GM23338 (cell line): ENCODE data around the gene LPAR4. TPM values are rescaled to one million over a fixed set of nuclear protein-coding genes. Genes with fewer than 3 reads are reported as not detected.

Experiments used
- ATAC-seq: fragments of 200-7000 bp; cut with Tn5 transposase; 3 replicates; pipeline ENCODE4 v1.9.1; 2020
- DNase-seq: peaks from one replicate; pipeline ENCODE4 v3.0.0-alpha.2; 2015; ENCODE audit warnings: low spot score
- H2AFZ ChIP-seq: fragments of 200-600 bp; sonication (generic); 2 replicates; pipeline ENCODE4 v1.8.0; 2016; ENCODE audit warnings: antibody characterized with exemption, mild to moderate bottlenecking, moderate library complexity
- H3F3A ChIP-seq: fragments of 200-600 bp; sonication (generic); replicated peaks from 2 replicates; pipeline ENCODE4 v1.8.0; 2017; ENCODE audit warnings: antibody characterized with exemption, mixed run types, low read depth
- H3K27ac ChIP-seq: fragments of 200-600 bp; sonication (generic); 2 replicates; pipeline ENCODE4 v1.6.1; 2016; ENCODE audit warnings: low read depth
- H3K27me3 ChIP-seq: fragments of 200-600 bp; sonication (generic); 2 replicates; pipeline ENCODE4 v1.8.0; 2016; ENCODE audit warnings: mild to moderate bottlenecking, mixed run types, moderate library complexity; ENCODE audit not compliant: insufficient read depth
- H3K36me3 ChIP-seq: fragments of 200-600 bp; sonication (generic); 2 replicates; pipeline ENCODE4 v1.8.0; 2016; ENCODE audit warnings: mild to moderate bottlenecking; ENCODE audit not compliant: insufficient read depth
- H3K4me1 ChIP-seq: fragments of 200-600 bp; sonication (generic); 2 replicates; pipeline ENCODE4 v1.8.0; 2016; ENCODE audit warnings: mild to moderate bottlenecking, moderate library complexity; ENCODE audit not compliant: insufficient read depth
- H3K4me2 ChIP-seq: fragments of 200-600 bp; sonication (generic); 2 replicates; pipeline ENCODE4 v1.7.1; 2017; ENCODE audit warnings: mixed run types
- H3K4me3 ChIP-seq: fragments of 200-600 bp; sonication (generic); 2 replicates; pipeline ENCODE4 v1.6.1; 2016; ENCODE audit warnings: mixed run types
- H3K79me2 ChIP-seq: fragments of 200-600 bp; sonication (generic); replicated peaks from 2 replicates; pipeline ENCODE4 v1.8.0; 2017; ENCODE audit warnings: mild to moderate bottlenecking; ENCODE audit not compliant: insufficient read depth
- H3K9me2 ChIP-seq: fragments of 200-600 bp; sonication (generic); 2 replicates; pipeline ENCODE4 v1.8.0; 2017; ENCODE audit not compliant: insufficient read depth
- H4K20me1 ChIP-seq: fragments of 200-600 bp; sonication (generic); replicated peaks from 2 replicates; pipeline ENCODE4 v1.8.0; 2017; ENCODE audit warnings: mild to moderate bottlenecking; ENCODE audit not compliant: insufficient read depth
- H3K27ac Mint-ChIP-seq: 2 replicates; pipeline ENCODE4 v1.8.0; 2020; ENCODE audit warnings: inconsistent platforms, mild to moderate bottlenecking, moderate library complexity, mixed read lengths
- H3K27me3 Mint-ChIP-seq: 3 replicates; pipeline ENCODE4 v1.8.0; 2022; ENCODE audit warnings: low read depth, mild to moderate bottlenecking, moderate library complexity, mixed read lengths, inconsistent platforms; ENCODE audit not compliant: insufficient read depth, poor library complexity
- H3K36me3 Mint-ChIP-seq: 3 replicates; pipeline ENCODE4 v1.8.0; 2021; ENCODE audit warnings: low read depth, mild to moderate bottlenecking, inconsistent platforms, moderate library complexity, mixed read lengths
- H3K4me1 Mint-ChIP-seq: 3 replicates; pipeline ENCODE4 v1.8.0; 2020; ENCODE audit warnings: mild to moderate bottlenecking, inconsistent platforms, mixed read lengths
- H3K4me3 Mint-ChIP-seq: 3 replicates; pipeline ENCODE4 v1.8.0; 2021; ENCODE audit warnings: moderate library complexity, mild to moderate bottlenecking, inconsistent platforms, mixed read lengths
- H3K9me3 Mint-ChIP-seq: 3 replicates; pipeline ENCODE4 v1.8.0; 2020; ENCODE audit warnings: moderate library complexity, mild to moderate bottlenecking, inconsistent platforms, mixed read lengths
- CTCF ChIP-seq, 2 experiments: fragments of 200-600 bp in 1 of 2; sonication (generic) in 1 of 2; conservative IDR thresholded peaks; 2 replicates each; pipeline versions ENCODE4 v1.5.1 to v1.6.1; 2016 to 2017; ENCODE audit warnings: antibody characterized with exemption in 2 of 2, low read depth in 2 of 2, mild to moderate bottlenecking in 2 of 2, moderate library complexity in 1 of 2
- ETS1 ChIP-seq: IDR thresholded peaks from 2 replicates; pipeline ENCODE4 v1.6.1; 2016; ENCODE audit warnings: antibody characterized with exemption
- EZH2phosphoT487 ChIP-seq: fragments of 200-600 bp; sonication (generic); IDR thresholded peaks from one replicate; pipeline ENCODE4 v1.8.1; 2018; ENCODE audit warnings: antibody characterized with exemption; ENCODE audit not compliant: unreplicated experiment
- JUNB ChIP-seq: IDR thresholded peaks from one replicate; pipeline ENCODE4 v1.6.1; 2016; ENCODE audit warnings: antibody characterized with exemption; ENCODE audit not compliant: unreplicated experiment
- REST ChIP-seq: IDR thresholded peaks from one replicate; pipeline ENCODE4 v1.6.1; 2018; ENCODE audit warnings: antibody characterized with exemption; ENCODE audit not compliant: unreplicated experiment
- STAT1 ChIP-seq: IDR thresholded peaks from one replicate; pipeline ENCODE4 v1.6.1; 2016; ENCODE audit warnings: antibody characterized with exemption; ENCODE audit not compliant: unreplicated experiment
- ZNF331 ChIP-seq: fragments of 250-450 bp; sonication (Bioruptor Pico); IDR thresholded peaks from 2 replicates; pipeline ENCODE4 v1.5.0; 2020; ENCODE audit warnings: low read depth, mild to moderate bottlenecking, moderate library complexity
- ZNF462 ChIP-seq: fragments of 250-450 bp; sonication (Bioruptor Pico); IDR thresholded peaks from 2 replicates; pipeline ENCODE4 v1.5.0; 2020; ENCODE audit warnings: mild to moderate bottlenecking, moderate library complexity
- polyA plus RNA-seq: library from polyadenylated mRNA; unstranded; fragments of >200 nt; fragmentation: Nextera tagmentation; extraction: Ambion mirVana; gene quantifications from 2 replicates; pipeline ENCODE4 v1.2.1, GENCODE V29; 2016
- total RNA-seq: library from RNA; depleted of rRNA; stranded (reverse); fragments of >200 nt; shearing (Covaris generic); gene quantifications from 2 replicates; pipeline ENCODE4 v1.2.3, GENCODE V29; 2014

LPAR4 gene
- total and polyA plus RNA-seq, 2 experiments from 2014 or later, result 14.1 to 14.9 TPM

- H3K9me3 Mint-ChIP-seq, result no peaks in the 10 kb centered on the region
- no peaks in the 10 kb centered on the region for H3K36me3 ChIP-seq
- no peak overlapping the region for H2AFZ ChIP-seq
- no peaks in the 10 kb centered on the region for H3K27me3 ChIP-seq
- TF ChIP-seq STAT1 (no peak), CTCF (conservative IDR thresholded peaks at IDR 0.05; ENCODE audit: low read depth in 2 of 2) (0 out of 4 replicates have a peak, but pooled peaks of 1 of the 2 experiments have one; percentile 8), JUNB (no peak)
- H3K4me2 ChIP-seq, result no peak overlapping the region
- no peak overlapping the region for H3K4me3 Mint-ChIP-seq
- H3K36me3 Mint-ChIP-seq, result peaks cover 17% of the 10 kb centered on the region; the same call in 2 of the 3 replicates
- H3K27me3 Mint-ChIP-seq, result no peaks in the 10 kb centered on the region
- DNase-seq (no peak), ATAC-seq (no peak)
- H3K4me3 ChIP-seq, result no peak overlapping the region
- no peaks in the 10 kb centered on the region for H3K4me1 Mint-ChIP-seq
- H3K27ac Mint-ChIP-seq, result no peak overlapping the region
- H3F3A ChIP-seq, result no peaks in the 10 kb centered on the region
- H4K20me1 ChIP-seq, result no peaks in the 10 kb centered on the region
- H3K4me1 ChIP-seq, result no peaks in the 10 kb centered on the region
- H3K27ac ChIP-seq, result no peak overlapping the region
- peaks cover 12% of the 10 kb centered on the region; the same call in 1 of the 2 replicates for H3K79me2 ChIP-seq
- H3K9me2 ChIP-seq, result no peaks in the 10 kb centered on the region
Measured at GRCh38 chrX:78754917-78755316, 7.4 kb downstream of the LPAR4 start.

- no peaks in the 10 kb centered on the region for H3F3A ChIP-seq
- H3K4me2 ChIP-seq, result no peak overlapping the region
- DNase-seq, result no peak
- no peaks in the 10 kb centered on the region for H3K27me3 ChIP-seq
- Mint-ChIP-seq H3K27me3 (no peaks in the 10 kb centered on the region), H3K4me3 (no peak overlapping the region), H3K4me1 (no peaks in the 10 kb centered on the region), H3K9me3 (no peaks in the 10 kb centered on the region), H3K27ac (no peak overlapping the region), H3K36me3 (peaks cover 20% of the 10 kb centered on the region; the same call in 2 of the 3 replicates)
- no peaks in the 10 kb centered on the region for H3K9me2 ChIP-seq
- H3K27ac ChIP-seq, result no peak overlapping the region
- H3K79me2 ChIP-seq, result no peaks in the 10 kb centered on the region
- H4K20me1 ChIP-seq, result no peaks in the 10 kb centered on the region
- ATAC-seq, result no peak
- no peaks in the 10 kb centered on the region for H3K36me3 ChIP-seq
- no peak overlapping the region for H2AFZ ChIP-seq
- no peak overlapping the region for H3K4me3 ChIP-seq
- no peaks in the 10 kb centered on the region for H3K4me1 ChIP-seq
- TF ChIP-seq ETS1 (no peak), REST (no peak), ZNF462 (no peak), ZNF331 (no peak), EZH2phosphoT487 (no peak)
Measured at GRCh38 chrX:78759081-78759480, 11.6 kb downstream of the LPAR4 start.
